GM12873 (cell line): ENCODE data around the gene GIGYF2.
A peak's percentile ranks its signal among the peaks of the same experiment; 100 is the strongest.

Experiments used
- CTCF ChIP-seq: IDR thresholded peaks from 2 replicates; pipeline ENCODE4 v1.5.1; 2012; ENCODE audit warnings: low read depth, mild to moderate bottlenecking, moderate library complexity, low read length, control low read depth; ENCODE audit not compliant: insufficient read depth; ENCODE audit errors: missing control alignments

The GIGYF2 gene

GRCh38 chr2:232871835-232872736, 175.0 kb downstream of the GIGYF2 start:
- no peak for TF ChIP-seq CTCF

GRCh38 chr2:232872826-232873225, 175.7 kb downstream of the GIGYF2 start:
- TF ChIP-seq CTCF: no peak

GRCh38 chr2:232873292-232873908, 176.3 kb downstream of the GIGYF2 start:
- TF ChIP-seq CTCF: no peak

GRCh38 chr2:232873909-232874641, 176.9 kb downstream of the GIGYF2 start:
- no peak for TF ChIP-seq CTCF

- TF ChIP-seq CTCF: no peak
Observed at GRCh38 chr2:232874677-232875223, 177.6 kb downstream of the GIGYF2 start.

- peak; percentile 17 for TF ChIP-seq CTCF
Observed at GRCh38 chr2:232875256-232876121, 178.4 kb downstream of the GIGYF2 start.
